ENCODE measurements around the gene ADAMTSL3.

GRCh38 chr15:83767741-83768140, 113.8 kb downstream of the ADAMTSL3 start:
- TF ChIP-seq CTCF (IDR thresholded peaks at IDR 0.05; ENCODE audit: low read depth, low read length), result no peak
- TF ChIP-seq EZH2phosphoT487 (IDR thresholded peaks at IDR 0.05; ENCODE audit: low read depth), result no peak
